UCSD-AML1 (cell line): ENCODE results near the gene RPL14.
"Not testable (repeated sequence)": the region's sequence is repeated elsewhere in the genome, so short reads cannot be mapped to it uniquely, and the experiment has no call there.

Experiments
- DNase-seq: peaks from one replicate; lab custom pipeline; 2025; ENCODE audit not compliant: unreplicated experiment; lab: John Stamatoyannopoulos, UW

Gene RPL14

GRCh38 chr3:40456940-40457823 lies at the start of gene RPL14:
RPL14 (plus strand) TSS chr3:40457339; CDS start chr3:40457472, 133 bp downstream.
- peak; percentile 94 for DNase-seq

- no peak for DNase-seq
These were observed 49.5 kb upstream of the RPL14 start for GRCh38 chr3:40407611-40408010.

GRCh38 chr3:40414270-40414669 lies 42.9 kb upstream of the RPL14 start:
- no peak for DNase-seq

GRCh38 chr3:40417845-40418543 lies 39.1 kb upstream of the RPL14 start:
- DNase-seq: no peak

GRCh38 chr3:40422861-40423260 lies 34.3 kb upstream of the RPL14 start:
- DNase-seq: no peak

GRCh38 chr3:40427045-40427669 lies 30.0 kb upstream of the RPL14 start:
- no peak for DNase-seq

GRCh38 chr3:40432793-40433192 lies 24.3 kb upstream of the RPL14 start:
- no peak for DNase-seq

- DNase-seq: no peak
These were observed 19.2 kb upstream of the RPL14 start for GRCh38 chr3:40437889-40438288.

- no peak for DNase-seq
These were observed 12.1 kb upstream of the RPL14 start for GRCh38 chr3:40445062-40445461.

GRCh38 chr3:40445880-40446279 lies 11.3 kb upstream of the RPL14 start:
- no peak for DNase-seq

GRCh38 chr3:40450438-40450837 lies 6.7 kb upstream of the RPL14 start:
- no peak for DNase-seq

GRCh38 chr3:40451551-40451950 lies 5.6 kb upstream of the RPL14 start:
- DNase-seq: no peak

- DNase-seq: no peak
These were observed 5.1 kb upstream of the RPL14 start for GRCh38 chr3:40452057-40452456.

GRCh38 chr3:40452562-40452875 lies 4.6 kb upstream of the RPL14 start:
- no peak for DNase-seq

- DNase-seq: peak; percentile 97
These were observed 4.0 kb upstream of the RPL14 start for GRCh38 chr3:40452876-40453730.

GRCh38 chr3:40453933-40454332 lies 3.2 kb upstream of the RPL14 start:
- no peak for DNase-seq

GRCh38 chr3:40455328-40455727 lies 1.8 kb upstream of the RPL14 start:
- no peak for DNase-seq

- no peak for DNase-seq
These were observed 730 bp upstream of the RPL14 start for GRCh38 chr3:40456279-40456939.

GRCh38 chr3:40458473-40458872 lies 1.3 kb downstream of the RPL14 start:
- DNase-seq: no peak

GRCh38 chr3:40460481-40460880 lies 3.3 kb downstream of the RPL14 start:
- not testable (repeated sequence) for DNase-seq

GRCh38 chr3:40461161-40461560 lies 4.0 kb downstream of the RPL14 start:
- DNase-seq: no peak
